Caco-2 (cell line): ENCODE measurements around the gene COL5A1. TPM values are rescaled to one million over a fixed set of nuclear protein-coding genes. Genes with fewer than 3 reads are reported as not detected.
A peak's percentile ranks its signal among the peaks of the same experiment; 100 is the strongest.
"Not testable (repeated sequence)": the region's sequence is repeated elsewhere in the genome, so short reads cannot be mapped to it uniquely, and the experiment has no call there.

Experiments used
- BruUV-seq: library from RNA; stranded (reverse); fragments of 400-500 nt; replicated peaks from 2 replicates; lab custom pipeline; 2021; lab: Mats Ljungman, UMichigan
- CTCF ChIA-PET: fragments of 300-600 bp; sonication (Branson Sonifier 250); formaldehyde crosslinking; loops from one replicate; lab custom pipeline; 2022; ENCODE audit warnings: antibody characterized with exemption; lab: Charles Lee
- POLR2A ChIA-PET: fragments of 300-600 bp; sonication (Branson Sonifier 250); formaldehyde crosslinking; loops from one replicate; lab custom pipeline; 2022; ENCODE audit warnings: antibody characterized with exemption; lab: Charles Lee
- DNase-seq, 2 experiments: peaks; one replicate each; pipeline versions ENCODE4 v3.0.0 to v3.0.0-alpha.2; 2020 to 2022
- H3K27me3 ChIP-seq: replicated peaks from 2 replicates; pipeline ENCODE4 v1.6.0; 2011; ENCODE audit warnings: low read length; ENCODE audit not compliant: control insufficient read depth, insufficient read depth
- H3K36me3 ChIP-seq: 2 replicates; pipeline ENCODE4 v1.5.1; 2011; ENCODE audit warnings: low read length; ENCODE audit not compliant: control insufficient read depth, insufficient read depth
- H3K4me1 ChIP-seq: fragments of 250-450 bp; sonication (Bioruptor Pico); 2 replicates; pipeline ENCODE4 v1.5.1; 2020; ENCODE audit warnings: mild to moderate bottlenecking
- H3K4me3 ChIP-seq: 2 replicates; pipeline ENCODE4 v1.5.1; 2011; ENCODE audit warnings: low read depth, mild to moderate bottlenecking, control low read depth, low read length
- H3K9me3 ChIP-seq: fragments of 250-450 bp; sonication (Bioruptor Pico); 2 replicates; pipeline ENCODE4 v1.5.1; 2020; ENCODE audit warnings: mild to moderate bottlenecking, moderate library complexity
- H3K27ac Mint-ChIP-seq: one replicate; pipeline ENCODE4 v1.8.0; 2022; ENCODE audit warnings: mixed read lengths; ENCODE audit not compliant: unreplicated experiment
- H3K27me3 Mint-ChIP-seq: one replicate; pipeline ENCODE4 v1.8.0; 2022; ENCODE audit warnings: mixed read lengths; ENCODE audit not compliant: insufficient read depth, unreplicated experiment
- H3K36me3 Mint-ChIP-seq: one replicate; pipeline ENCODE4 v1.8.0; 2022; ENCODE audit warnings: mild to moderate bottlenecking, mixed read lengths; ENCODE audit not compliant: insufficient read depth, unreplicated experiment
- H3K4me1 Mint-ChIP-seq: one replicate; pipeline ENCODE4 v1.8.0; 2022; ENCODE audit warnings: low read depth, mixed read lengths; ENCODE audit not compliant: unreplicated experiment
- H3K4me3 Mint-ChIP-seq: one replicate; pipeline ENCODE4 v1.8.0; 2022; ENCODE audit warnings: mild to moderate bottlenecking, moderate library complexity, mixed read lengths; ENCODE audit not compliant: unreplicated experiment
- H3K9me3 Mint-ChIP-seq: one replicate; pipeline ENCODE4 v1.8.0; 2022; ENCODE audit warnings: mixed read lengths; ENCODE audit not compliant: unreplicated experiment
- CTCF ChIP-seq, 2 experiments: fragments of 200-600 bp in 1 of 2; IDR thresholded peaks; 1 replicate in 1 of 2; 2 replicates in 1 of 2; pipeline versions ENCODE4 v1.5.1 to v1.8.0; 2011 to 2022; ENCODE audit warnings: antibody characterized with exemption in 1 of 2, control low read depth in 1 of 2, inconsistent platforms in 1 of 2, low read depth in 1 of 2, low read length in 1 of 2, mild to moderate bottlenecking in 1 of 2, moderate library complexity in 1 of 2; ENCODE audit not compliant: insufficient read depth in 1 of 2, severe bottlenecking in 1 of 2, unreplicated experiment in 1 of 2
- intact Hi-C: fragments of 100-400 bp; cut with micrococcal nuclease; formaldehyde crosslinking; loops from one replicate; pipeline ENCODE4 v1.10.0; 2022; ENCODE audit not compliant: unreplicated experiment
- total RNA-seq: library from RNA; stranded (reverse); gene quantifications from 2 replicates; pipeline ENCODE4 v1.2.3, GENCODE V29; 2022

COL5A1 gene
- total RNA-seq, 1 experiment from 2014 or later, result 4.8 TPM

DNA sequence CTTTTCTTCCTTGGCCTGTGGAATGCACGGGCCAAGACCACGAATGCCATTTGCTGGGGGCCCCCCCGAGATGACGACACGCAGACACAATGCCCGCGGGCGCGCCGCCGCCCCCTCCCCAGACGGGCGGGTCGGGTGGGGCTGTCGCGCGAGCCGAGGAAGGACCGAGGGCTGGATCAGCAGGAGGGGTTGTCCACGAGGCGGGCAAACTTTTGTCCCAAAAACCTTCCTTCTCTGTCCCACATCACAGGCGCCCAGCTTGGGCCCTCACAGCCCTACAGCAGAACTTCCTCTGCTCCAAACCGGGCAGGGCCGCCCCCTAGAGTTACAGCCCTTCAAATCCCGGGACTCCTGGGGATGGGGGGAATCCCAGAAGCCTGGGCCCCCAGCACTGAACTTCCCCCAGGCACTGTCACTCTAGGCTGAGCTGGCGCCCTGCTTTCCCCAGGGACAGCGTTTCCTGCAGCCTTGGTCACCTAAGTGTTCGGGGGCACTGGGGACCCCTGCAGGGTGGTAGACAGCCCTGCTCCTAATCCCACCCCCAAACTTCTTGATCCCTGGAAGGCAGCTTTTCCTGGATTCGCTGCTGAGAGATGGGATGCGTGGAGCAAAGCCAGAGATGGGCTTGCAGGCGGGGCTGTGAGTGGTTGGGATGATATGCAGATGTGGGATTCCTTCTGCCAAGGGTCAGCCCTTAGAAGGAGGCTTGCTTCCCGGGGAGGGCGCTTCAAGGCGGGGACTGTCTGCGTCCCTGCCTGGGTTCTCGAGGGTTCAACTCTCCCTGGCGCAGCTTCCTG is 980 bp downstream of the COL5A1 start:
- peaks cover 7% of the 10 kb centered on the region for H3K4me1 Mint-ChIP-seq
- intact Hi-C loops, result loop anchor here (5.0 to 10.0 kb wide), 2 partner anchors 40 to 98 kb away; no protein-coding TSS in a partner anchor
- peaks cover 2% of the 10 kb centered on the region for H3K36me3 Mint-ChIP-seq
- peak overlapping the region; percentile 70 for H3K4me3 Mint-ChIP-seq
- Histone ChIP-seq H3K36me3 (no peaks in the 10 kb centered on the region), H3K4me1 (peaks cover 10% of the 10 kb centered on the region), H3K4me3 (no peak overlapping the region; the same call in 1 of the 2 replicates), H3K27me3 (no peaks in the 10 kb centered on the region), H3K9me3 (no peaks in the 10 kb centered on the region)
- no peak overlapping the region for H3K27ac Mint-ChIP-seq
- no TSS peak for BruUV-seq
- peak in 1 of 2 experiments; percentile 17 for DNase-seq
- no peaks in the 10 kb centered on the region for H3K27me3 Mint-ChIP-seq
- no peak for TF ChIP-seq CTCF (IDR thresholded peaks at IDR 0.05; ENCODE audit: insufficient read depth in 1 of 2, low read depth in 1 of 2, low read length in 1 of 2, severe bottlenecking in 1 of 2, unreplicated experiment in 1 of 2)
- no peaks in the 10 kb centered on the region for H3K9me3 Mint-ChIP-seq
- POLR2A ChIA-PET, result no interaction called here
- CTCF ChIA-PET, result no interaction called here

DNA sequence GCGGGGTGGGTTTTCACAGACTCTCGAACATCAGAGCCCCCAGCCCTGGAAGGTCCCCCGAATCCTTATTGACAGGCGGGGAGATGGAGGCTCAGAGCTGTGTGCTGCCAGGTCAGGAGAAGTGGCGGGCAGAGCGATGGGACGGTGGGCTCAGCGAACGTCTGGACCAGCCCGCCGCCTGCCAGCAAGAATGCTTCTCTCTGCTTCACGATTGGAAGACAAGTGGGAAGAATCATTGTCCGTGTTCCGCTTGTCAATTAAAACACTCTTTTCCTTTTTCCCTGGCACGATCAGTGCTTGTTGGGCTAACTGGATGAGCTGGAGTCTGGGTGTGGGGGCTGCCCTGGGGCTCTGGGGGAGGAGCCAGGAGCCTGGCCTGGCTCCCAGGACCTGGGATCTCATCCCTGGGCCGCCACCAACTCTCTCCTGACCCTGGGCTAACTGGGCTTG is 1.6 kb downstream of the COL5A1 start:
- CTCF ChIA-PET, result no interaction called here
- DNase-seq, result no peak
- Mint-ChIP-seq H3K27me3 (no peaks in the 10 kb centered on the region), H3K27ac (no peak overlapping the region), H3K4me3 (peak overlapping the region; percentile 70), H3K4me1 (peaks cover 7% of the 10 kb centered on the region), H3K36me3 (peaks cover 7% of the 10 kb centered on the region), H3K9me3 (no peaks in the 10 kb centered on the region)
- POLR2A ChIA-PET, result no interaction called here
- BruUV-seq, result no TSS peak
- Histone ChIP-seq H3K9me3 (no peaks in the 10 kb centered on the region), H3K4me3 (no peak overlapping the region), H3K4me1 (peaks cover 10% of the 10 kb centered on the region), H3K27me3 (no peaks in the 10 kb centered on the region), H3K36me3 (no peaks in the 10 kb centered on the region)
- no peak for TF ChIP-seq CTCF (IDR thresholded peaks at IDR 0.05; ENCODE audit: insufficient read depth in 1 of 2, low read depth in 1 of 2, low read length in 1 of 2, severe bottlenecking in 1 of 2, unreplicated experiment in 1 of 2)
- intact Hi-C loops, result loop anchor here (5.0 to 10.0 kb wide), 2 partner anchors 41 to 98 kb away; no protein-coding TSS in a partner anchor

- H3K4me1 ChIP-seq, result peaks cover 10% of the 10 kb centered on the region
- H3K27me3 Mint-ChIP-seq, H3K9me3 ChIP-seq, BruUV-seq, POLR2A ChIA-PET, CTCF ChIA-PET, H3K4me3 Mint-ChIP-seq, H3K4me1 Mint-ChIP-seq, H3K36me3 ChIP-seq, H3K27me3 ChIP-seq, H3K36me3 Mint-ChIP-seq, H3K9me3 Mint-ChIP-seq, H3K27ac Mint-ChIP-seq, DNase-seq, H3K4me3 ChIP-seq: not testable (repeated sequence)
- intact Hi-C loops, result loop anchor here (5.0 to 10.0 kb wide), 2 partner anchors 42 to 100 kb away; no protein-coding TSS in a partner anchor
Measured at GRCh38 chr9:134644401-134644724, 2.8 kb downstream of the COL5A1 start.
